Activated T-helper 1 cell treated with anti-CD3 and anti-CD28 coated beads, Interleukin-12 subunit alpha, Interleukin-12 subunit beta, Interleukin-2, Interleukin-4 antibody, amounts not matched to agents 30 ng/mL and 10 ng/mL and 1 ng/mL, durations not matched to agents 14 hours and 24 hours and 36 hours (primary cell): ENCODE results near the gene FNDC3A. TPM values are rescaled to one million over a fixed set of nuclear protein-coding genes. Genes with fewer than 3 reads are reported as not detected.
"Not testable (repeated sequence)": the region's sequence is repeated elsewhere in the genome, so short reads cannot be mapped to it uniquely, and the experiment has no call there.

ENCODE experiments used
- DNase-seq: peaks from one replicate; pipeline ENCODE4 v3.0.0; 2021; ENCODE audit warnings: low spot score
- H3K27ac Mint-ChIP-seq: one replicate; pipeline ENCODE4 v1.8.0; 2021; ENCODE audit warnings: mild to moderate bottlenecking, mixed read lengths
- H3K27me3 Mint-ChIP-seq: one replicate; pipeline ENCODE4 v1.8.0; 2022; ENCODE audit warnings: mild to moderate bottlenecking, moderate library complexity, mixed read lengths; ENCODE audit not compliant: insufficient read depth
- H3K36me3 Mint-ChIP-seq: one replicate; pipeline ENCODE4 v1.8.0; 2021; ENCODE audit warnings: low read depth, mixed read lengths
- H3K4me1 Mint-ChIP-seq: one replicate; pipeline ENCODE4 v1.8.0; 2021; ENCODE audit warnings: low read depth, mixed read lengths
- H3K4me3 Mint-ChIP-seq: one replicate; pipeline ENCODE4 v1.8.0; 2021; ENCODE audit warnings: mild to moderate bottlenecking, moderate library complexity, mixed read lengths
- H3K9me3 Mint-ChIP-seq: one replicate; pipeline ENCODE4 v1.8.0; 2021; ENCODE audit warnings: mixed read lengths
- intact Hi-C: fragments of 100-400 bp; cut with micrococcal nuclease; formaldehyde crosslinking; loops from one replicate; pipeline ENCODE4 v1.15.1; 2024
- total RNA-seq: library from RNA; stranded (reverse); gene quantifications from 2 replicates; pipeline ENCODE4 v1.2.3, GENCODE V29; 2022

The FNDC3A gene
- total RNA-seq, 1 donor from 2014 or later = 26.9 TPM

- Mint-ChIP-seq H3K27me3 (no peaks in the 10 kb centered on the region), H3K36me3 (peaks cover 21% of the 10 kb centered on the region), H3K4me1 (peaks cover 31% of the 10 kb centered on the region), H3K27ac (no peak overlapping the region), H3K9me3 (peaks cover 4% of the 10 kb centered on the region), H3K4me3 (no peak overlapping the region)
- DNase-seq = no peak
- intact Hi-C loops = no loop called here
Measured at GRCh38 chr13:48983331-48983730, 7.6 kb downstream of the FNDC3A start.

GRCh38 chr13:48985756-48986155, 10.0 kb downstream of the FNDC3A start:
- no peak for DNase-seq
- intact Hi-C loops = no loop called here
- peaks cover 6% of the 10 kb centered on the region for H3K9me3 Mint-ChIP-seq
- peaks cover 12% of the 10 kb centered on the region for H3K4me1 Mint-ChIP-seq
- H3K27me3 Mint-ChIP-seq = no peaks in the 10 kb centered on the region
- H3K27ac Mint-ChIP-seq = no peak overlapping the region
- peaks cover 15% of the 10 kb centered on the region for H3K36me3 Mint-ChIP-seq
- no peak overlapping the region for H3K4me3 Mint-ChIP-seq

GRCh38 chr13:48990900-48991299, 15.2 kb downstream of the FNDC3A start:
- intact Hi-C loops = no loop called here

GRCh38 chr13:48993150-48993549, 17.4 kb downstream of the FNDC3A start:
- Mint-ChIP-seq H3K9me3 (peaks cover 12% of the 10 kb centered on the region), H3K27me3 (no peaks in the 10 kb centered on the region), H3K4me1 (peaks cover 14% of the 10 kb centered on the region), H3K4me3 (no peak overlapping the region), H3K36me3 (peaks cover 16% of the 10 kb centered on the region), H3K27ac (no peak overlapping the region)
- no peak for DNase-seq
- intact Hi-C loops = no loop called here

More at GRCh38 chr13:48990900-48991299, 15.2 kb downstream of the FNDC3A start:
- peaks cover 12% of the 10 kb centered on the region for H3K9me3 Mint-ChIP-seq
- peaks cover 14% of the 10 kb centered on the region for H3K4me1 Mint-ChIP-seq
- no peak overlapping the region for H3K4me3 Mint-ChIP-seq
- no peak overlapping the region for H3K27ac Mint-ChIP-seq
- H3K27me3 Mint-ChIP-seq = no peaks in the 10 kb centered on the region
- DNase-seq = no peak
- H3K36me3 Mint-ChIP-seq = peaks cover 22% of the 10 kb centered on the region

- H3K36me3 Mint-ChIP-seq = peaks cover 26% of the 10 kb centered on the region
- peaks cover 14% of the 10 kb centered on the region for H3K4me1 Mint-ChIP-seq
- intact Hi-C loops = no loop called here
- H3K9me3 Mint-ChIP-seq = peaks cover 27% of the 10 kb centered on the region
- DNase-seq = no peak
- H3K27me3 Mint-ChIP-seq = no peaks in the 10 kb centered on the region
- no peak overlapping the region for H3K4me3 Mint-ChIP-seq
- H3K27ac Mint-ChIP-seq = no peak overlapping the region
Measured at GRCh38 chr13:48994706-48995105, 19.0 kb downstream of the FNDC3A start.

GRCh38 chr13:48998641-48999292, 23.1 kb downstream of the FNDC3A start:
- DNase-seq = no peak
- H3K27ac Mint-ChIP-seq = no peak overlapping the region
- H3K36me3 Mint-ChIP-seq = peaks cover 32% of the 10 kb centered on the region
- H3K4me1 Mint-ChIP-seq = peaks cover 7% of the 10 kb centered on the region
- no peaks in the 10 kb centered on the region for H3K27me3 Mint-ChIP-seq
- intact Hi-C loops = no loop called here
- no peak overlapping the region for H3K4me3 Mint-ChIP-seq
- H3K9me3 Mint-ChIP-seq = peaks cover 33% of the 10 kb centered on the region

GRCh38 chr13:49000247-49000646, 24.5 kb downstream of the FNDC3A start:
- peaks cover 28% of the 10 kb centered on the region for H3K36me3 Mint-ChIP-seq
- H3K9me3 Mint-ChIP-seq = peaks cover 33% of the 10 kb centered on the region
- DNase-seq = no peak
- intact Hi-C loops = no loop called here
- no peaks in the 10 kb centered on the region for H3K27me3 Mint-ChIP-seq
- no peak overlapping the region for H3K4me3 Mint-ChIP-seq
- no peaks in the 10 kb centered on the region for H3K4me1 Mint-ChIP-seq
- H3K27ac Mint-ChIP-seq = no peak overlapping the region

GRCh38 chr13:49018986-49019635, 43.4 kb downstream of the FNDC3A start:
- H3K27me3 Mint-ChIP-seq, H3K9me3 Mint-ChIP-seq, H3K4me3 Mint-ChIP-seq, H3K36me3 Mint-ChIP-seq, H3K27ac Mint-ChIP-seq, intact Hi-C loops, DNase-seq: not testable (repeated sequence)
- H3K4me1 Mint-ChIP-seq = peaks cover 11% of the 10 kb centered on the region

GRCh38 chr13:49020328-49020727, 44.6 kb downstream of the FNDC3A start:
- Mint-ChIP-seq H3K4me1 (peaks cover 11% of the 10 kb centered on the region), H3K36me3 (peaks cover 11% of the 10 kb centered on the region)

GRCh38 chr13:49020940-49021553, 45.3 kb downstream of the FNDC3A start:
- Mint-ChIP-seq H3K27ac (no peak overlapping the region), H3K36me3 (peaks cover 11% of the 10 kb centered on the region), H3K9me3 (peaks cover 13% of the 10 kb centered on the region), H3K27me3 (no peaks in the 10 kb centered on the region), H3K4me3 (no peak overlapping the region), H3K4me1 (peaks cover 11% of the 10 kb centered on the region)
- no peak for DNase-seq
- intact Hi-C loops = no loop called here

More at GRCh38 chr13:49020328-49020727, 44.6 kb downstream of the FNDC3A start:
- intact Hi-C loops = no loop called here
- Mint-ChIP-seq H3K27me3 (no peaks in the 10 kb centered on the region), H3K9me3 (peaks cover 13% of the 10 kb centered on the region), H3K4me3 (no peak overlapping the region), H3K27ac (no peak overlapping the region)
- no peak for DNase-seq

- no peak overlapping the region for H3K27ac Mint-ChIP-seq
- peaks cover 16% of the 10 kb centered on the region for H3K9me3 Mint-ChIP-seq
- no peaks in the 10 kb centered on the region for H3K27me3 Mint-ChIP-seq
- intact Hi-C loops = no loop called here
- no peak overlapping the region for H3K4me3 Mint-ChIP-seq
- peaks cover 15% of the 10 kb centered on the region for H3K4me1 Mint-ChIP-seq
- no peak for DNase-seq
- H3K36me3 Mint-ChIP-seq = peaks cover 14% of the 10 kb centered on the region
Measured at GRCh38 chr13:49021953-49022352, 46.2 kb downstream of the FNDC3A start.

- Mint-ChIP-seq H3K27ac (no peak overlapping the region), H3K36me3 (peaks cover 15% of the 10 kb centered on the region), H3K4me3 (no peak overlapping the region), H3K9me3 (peaks cover 16% of the 10 kb centered on the region), H3K27me3 (no peaks in the 10 kb centered on the region), H3K4me1 (peaks cover 15% of the 10 kb centered on the region)
- no peak for DNase-seq
- intact Hi-C loops = no loop called here
Measured at GRCh38 chr13:49022472-49023144, 46.9 kb downstream of the FNDC3A start.

GRCh38 chr13:49023431-49023830, 47.7 kb downstream of the FNDC3A start:
- intact Hi-C loops = no loop called here
- no peak for DNase-seq
- H3K27ac Mint-ChIP-seq = no peak overlapping the region
- no peaks in the 10 kb centered on the region for H3K27me3 Mint-ChIP-seq
- peaks cover 17% of the 10 kb centered on the region for H3K9me3 Mint-ChIP-seq
- peaks cover 15% of the 10 kb centered on the region for H3K4me1 Mint-ChIP-seq
- peaks cover 19% of the 10 kb centered on the region for H3K36me3 Mint-ChIP-seq
- H3K4me3 Mint-ChIP-seq = no peak overlapping the region
